AG04449 (cell line): ENCODE results near the gene SLC13A3.

Experiments
- CTCF ChIA-PET: fragments of 350-600 bp; formaldehyde crosslinking; extraction: SDS; loops from one replicate; lab custom pipeline; 2021; ENCODE audit warnings: antibody characterized with exemption; lab: Yijun Ruan, JAX
- POLR2A ChIA-PET: fragments of 400-600, 350-600 bp; formaldehyde crosslinking; extraction: SDS; loops from one replicate; lab custom pipeline; 2020; ENCODE audit warnings: antibody characterized with exemption, inconsistent platforms; lab: Yijun Ruan, JAX
- DNase-seq: peaks from one replicate; pipeline ENCODE4 v3.0.0-alpha.2; 2010; ENCODE audit warnings: low read depth, low spot score
- H3K4me3 ChIP-seq: 2 replicates; pipeline ENCODE4 v1.5.1; 2011; ENCODE audit warnings: low read depth, mild to moderate bottlenecking, control low read depth, low read length
- TF ChIP-seq, protein P1 (sequence below): IDR thresholded peaks from one replicate; pipeline ENCODE4 v1.5.1; 2011; ENCODE audit warnings: mild to moderate bottlenecking, moderate library complexity, low read length, control low read depth, inconsistent platforms; ENCODE audit not compliant: insufficient read depth; ENCODE audit errors: missing control alignments

SLC13A3 gene

GRCh38 chr20:46546298-46546697 is 105.0 kb downstream of the SLC13A3 start:
- no peak overlapping the region for H3K4me3 ChIP-seq
- POLR2A ChIA-PET = no interaction called here
- TF ChIP-seq, protein P1, sequence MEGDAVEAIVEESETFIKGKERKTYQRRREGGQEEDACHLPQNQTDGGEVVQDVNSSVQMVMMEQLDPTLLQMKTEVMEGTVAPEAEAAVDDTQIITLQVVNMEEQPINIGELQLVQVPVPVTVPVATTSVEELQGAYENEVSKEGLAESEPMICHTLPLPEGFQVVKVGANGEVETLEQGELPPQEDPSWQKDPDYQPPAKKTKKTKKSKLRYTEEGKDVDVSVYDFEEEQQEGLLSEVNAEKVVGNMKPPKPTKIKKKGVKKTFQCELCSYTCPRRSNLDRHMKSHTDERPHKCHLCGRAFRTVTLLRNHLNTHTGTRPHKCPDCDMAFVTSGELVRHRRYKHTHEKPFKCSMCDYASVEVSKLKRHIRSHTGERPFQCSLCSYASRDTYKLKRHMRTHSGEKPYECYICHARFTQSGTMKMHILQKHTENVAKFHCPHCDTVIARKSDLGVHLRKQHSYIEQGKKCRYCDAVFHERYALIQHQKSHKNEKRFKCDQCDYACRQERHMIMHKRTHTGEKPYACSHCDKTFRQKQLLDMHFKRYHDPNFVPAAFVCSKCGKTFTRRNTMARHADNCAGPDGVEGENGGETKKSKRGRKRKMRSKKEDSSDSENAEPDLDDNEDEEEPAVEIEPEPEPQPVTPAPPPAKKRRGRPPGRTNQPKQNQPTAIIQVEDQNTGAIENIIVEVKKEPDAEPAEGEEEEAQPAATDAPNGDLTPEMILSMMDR = no peak
- CTCF ChIA-PET = no interaction called here
- no peak for DNase-seq

GRCh38 chr20:46545827-46546138 is 105.5 kb downstream of the SLC13A3 start:
- TF ChIP-seq, protein P1 = no peak
- ChIA-PET CTCF (interaction anchor here (1.2 kb wide), 1 partner anchor 135 kb away, joined by 4 read pairs; no protein-coding TSS in a partner anchor), POLR2A (no interaction called here)
- no peak for DNase-seq
- H3K4me3 ChIP-seq = no peak overlapping the region

- POLR2A ChIA-PET = no interaction called here
- no peak for DNase-seq
Measured at GRCh38 chr20:46545077-46545826, 106.0 kb downstream of the SLC13A3 start.

DNA sequence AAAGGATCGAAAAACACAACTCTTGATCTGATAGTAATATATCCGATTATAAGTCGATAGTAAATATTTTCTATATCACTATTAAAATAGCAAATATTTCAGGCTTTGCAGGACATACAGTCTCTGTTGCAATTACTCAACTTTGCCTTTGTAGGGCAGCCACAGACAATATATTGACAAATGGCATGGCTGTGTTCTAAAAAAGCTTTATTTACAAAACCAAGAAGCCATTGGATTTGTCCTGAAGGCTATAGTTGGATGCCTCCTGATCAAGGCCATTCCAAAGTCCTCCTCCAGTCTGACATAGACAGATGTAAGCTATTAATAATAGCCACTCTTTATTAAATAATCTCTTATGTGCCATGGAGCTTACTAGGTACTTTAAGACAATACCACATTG is 106.7 kb downstream of the SLC13A3 start:
- ChIA-PET CTCF (interaction anchor here (1.2 kb wide), 3 partner anchors 15 to 136 kb away, joined by 3 to 5 read pairs (median 4); no protein-coding TSS in a partner anchor), POLR2A (no interaction called here)
- DNase-seq = no peak
- TF ChIP-seq, protein P1 = no peak
- H3K4me3 ChIP-seq = no peak overlapping the region

More at GRCh38 chr20:46545077-46545826, 106.0 kb downstream of the SLC13A3 start:
- CTCF ChIA-PET = interaction anchor here (1.2 kb wide), 3 partner anchors 14 to 135 kb away, joined by 3 to 5 read pairs (median 4); no protein-coding TSS in a partner anchor
- TF ChIP-seq, protein P1 = no peak
- no peak overlapping the region for H3K4me3 ChIP-seq

GRCh38 chr20:46543959-46544358 is 107.3 kb downstream of the SLC13A3 start:
- CTCF ChIA-PET = interaction anchor here (1.2 kb wide), 1 partner anchor 17 kb away, joined by 5 read pairs; no protein-coding TSS in a partner anchor
- TF ChIP-seq, protein P1 = no peak
- H3K4me3 ChIP-seq = no peak overlapping the region
- DNase-seq = no peak
- POLR2A ChIA-PET = no interaction called here

DNA sequence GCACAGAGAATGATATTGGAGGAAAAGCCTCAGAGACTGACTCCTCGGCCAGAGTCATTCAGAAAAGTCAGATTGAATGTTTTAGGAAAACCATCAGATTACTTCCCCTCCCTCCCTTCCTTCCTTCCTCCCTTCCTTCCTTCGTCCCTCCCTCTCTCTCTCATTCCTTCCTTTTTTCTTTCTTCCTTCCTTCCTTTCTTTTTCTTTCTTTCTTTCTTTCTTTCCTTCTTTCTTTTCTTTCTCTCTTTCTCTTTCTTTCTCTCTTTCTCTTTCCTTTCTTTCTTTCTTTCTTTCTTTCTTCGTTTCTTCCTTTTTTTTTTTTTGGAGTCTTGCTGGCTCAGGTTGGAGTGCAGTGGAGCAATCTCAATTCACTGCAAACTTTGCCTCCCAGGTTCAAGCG is 108.2 kb downstream of the SLC13A3 start:
- H3K4me3 ChIP-seq = no peak overlapping the region
- DNase-seq = no peak
- CTCF ChIA-PET = no interaction called here
- POLR2A ChIA-PET = no interaction called here
- TF ChIP-seq, protein P1 = no peak
